Dendritic cell treated with granulocyte-macrophage colony-stimulating factor and Interleukin-4, amounts not matched to agents 40 ng/mL and 50 ng/mL, for 4 days (primary cell): ENCODE measurements around the gene PPM1E.
"Not testable (repeated sequence)": the region's sequence is repeated elsewhere in the genome, so short reads cannot be mapped to it uniquely, and the experiment has no call there.

Experiments used
- H3K27ac Mint-ChIP-seq: one replicate; pipeline ENCODE4 v1.8.0; 2022; ENCODE audit warnings: mild to moderate bottlenecking, mixed read lengths
- H3K27me3 Mint-ChIP-seq: one replicate; pipeline ENCODE4 v1.8.0; 2022; ENCODE audit warnings: mild to moderate bottlenecking, mixed read lengths
- H3K36me3 Mint-ChIP-seq: one replicate; pipeline ENCODE4 v1.8.0; 2022; ENCODE audit warnings: low read depth, mixed read lengths
- H3K4me1 Mint-ChIP-seq: one replicate; pipeline ENCODE4 v1.8.0; 2022; ENCODE audit warnings: low read depth, mixed read lengths
- H3K4me3 Mint-ChIP-seq: one replicate; pipeline ENCODE4 v1.8.0; 2022; ENCODE audit warnings: mild to moderate bottlenecking, moderate library complexity, mixed read lengths
- H3K9me3 Mint-ChIP-seq: one replicate; pipeline ENCODE4 v1.8.0; 2022; ENCODE audit warnings: mixed read lengths
- intact Hi-C: fragments of 100-400 bp; cut with micrococcal nuclease; formaldehyde crosslinking; loops from one replicate; pipeline ENCODE4 v1.15.0; 2022

The PPM1E gene

DNA sequence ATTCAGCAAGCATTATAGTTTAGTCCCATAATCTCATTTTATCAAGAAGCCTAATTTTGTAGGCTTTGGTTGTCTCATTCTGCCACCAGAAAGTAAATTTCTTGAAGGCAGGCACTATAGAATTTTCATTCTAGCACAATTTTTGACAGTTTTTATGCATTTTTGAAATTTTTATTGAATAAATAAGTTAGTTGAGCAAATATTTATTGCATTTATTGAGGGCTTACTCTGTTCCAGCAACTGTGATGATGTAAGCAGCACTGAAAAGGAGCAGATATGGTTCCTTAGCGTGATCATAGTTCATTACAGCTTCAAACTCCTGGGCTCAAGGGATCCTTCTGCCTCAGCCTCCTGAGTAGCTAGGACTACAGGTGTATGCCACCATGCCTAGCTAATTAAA, 34.2 kb downstream of the PPM1E start:
- intact Hi-C loops, result no loop called here
- Mint-ChIP-seq H3K4me3 (no peak overlapping the region), H3K27ac (no peak overlapping the region)

DNA sequence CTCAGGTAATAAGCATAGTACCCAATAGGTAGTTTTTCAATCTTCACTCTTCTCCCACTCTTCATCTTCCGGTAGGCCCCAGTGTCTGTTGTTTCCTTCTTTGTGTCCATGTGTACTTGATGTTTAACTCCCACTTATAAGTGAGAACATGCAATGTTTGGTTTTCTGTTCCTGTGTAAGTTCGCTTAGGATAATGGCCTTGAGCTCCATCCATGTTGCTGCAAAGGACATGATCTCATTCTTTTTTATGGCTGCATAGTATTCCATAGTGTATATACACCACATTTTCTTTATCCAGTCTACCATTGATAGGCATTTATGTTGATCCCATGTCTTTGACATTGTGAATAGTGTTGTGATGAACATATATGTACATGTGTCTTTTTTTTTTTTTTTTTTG, 38.9 kb downstream of the PPM1E start:
- H3K4me3 Mint-ChIP-seq, H3K27ac Mint-ChIP-seq, intact Hi-C loops, H3K9me3 Mint-ChIP-seq, H3K36me3 Mint-ChIP-seq, H3K4me1 Mint-ChIP-seq: not testable (repeated sequence)
- H3K27me3 Mint-ChIP-seq, result peaks cover 17% of the 10 kb centered on the region

More for the DNA sequence above, 34.2 kb downstream of the PPM1E start:
- H3K27me3 Mint-ChIP-seq, result peaks cover 14% of the 10 kb centered on the region
- H3K4me1 Mint-ChIP-seq, result no peaks in the 10 kb centered on the region
- H3K36me3 Mint-ChIP-seq, result no peaks in the 10 kb centered on the region
- H3K9me3 Mint-ChIP-seq, result no peaks in the 10 kb centered on the region

DNA sequence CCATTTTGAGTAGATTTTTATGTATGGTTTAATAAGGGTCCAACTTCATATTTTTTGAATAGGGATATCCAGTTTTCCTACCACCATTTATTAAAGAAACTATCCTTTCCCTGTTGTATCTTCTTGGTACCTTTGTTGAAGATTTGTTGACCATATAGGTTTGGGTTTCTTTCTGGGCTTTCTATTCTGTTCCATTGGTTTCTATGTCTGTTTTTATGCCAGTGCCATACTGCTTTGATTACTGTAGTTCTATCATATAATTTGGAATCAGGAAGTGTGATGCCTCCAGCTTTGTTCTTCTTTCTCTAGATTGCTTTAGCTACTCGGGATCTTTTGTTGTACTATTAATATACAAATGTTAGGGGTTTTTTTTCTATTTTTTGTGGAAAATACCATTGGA, 46.5 kb downstream of the PPM1E start:
- H3K27ac Mint-ChIP-seq, result no peak overlapping the region
- no peaks in the 10 kb centered on the region for H3K36me3 Mint-ChIP-seq
- peaks cover 8% of the 10 kb centered on the region for H3K27me3 Mint-ChIP-seq
- H3K9me3 Mint-ChIP-seq, result peaks cover 9% of the 10 kb centered on the region
- intact Hi-C loops, result no loop called here
- no peak overlapping the region for H3K4me3 Mint-ChIP-seq
- H3K4me1 Mint-ChIP-seq, result no peaks in the 10 kb centered on the region

DNA sequence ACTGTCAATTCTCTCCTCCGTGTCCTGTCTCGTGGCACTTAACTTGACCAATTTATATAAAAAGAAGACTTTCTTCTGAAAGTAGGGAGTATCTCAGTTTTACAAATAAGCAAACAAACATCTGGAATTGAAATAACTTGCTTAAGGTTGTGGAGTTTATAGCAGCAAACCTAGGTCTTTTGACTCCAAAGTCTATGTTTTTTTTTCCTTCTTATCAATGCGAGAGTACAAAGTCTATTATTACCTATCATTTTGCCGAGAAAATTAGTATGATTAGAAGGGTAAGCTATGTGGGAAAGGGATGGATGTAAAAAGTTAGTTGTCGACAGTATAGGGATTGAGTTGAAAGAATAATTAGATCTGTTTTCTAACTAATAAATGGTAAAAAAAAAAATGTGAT, 50.4 kb downstream of the PPM1E start:
- Mint-ChIP-seq H3K27me3 (no peaks in the 10 kb centered on the region), H3K9me3 (peaks cover 9% of the 10 kb centered on the region), H3K27ac (no peak overlapping the region), H3K4me1 (no peaks in the 10 kb centered on the region), H3K4me3 (no peak overlapping the region), H3K36me3 (no peaks in the 10 kb centered on the region)
- intact Hi-C loops, result no loop called here

DNA sequence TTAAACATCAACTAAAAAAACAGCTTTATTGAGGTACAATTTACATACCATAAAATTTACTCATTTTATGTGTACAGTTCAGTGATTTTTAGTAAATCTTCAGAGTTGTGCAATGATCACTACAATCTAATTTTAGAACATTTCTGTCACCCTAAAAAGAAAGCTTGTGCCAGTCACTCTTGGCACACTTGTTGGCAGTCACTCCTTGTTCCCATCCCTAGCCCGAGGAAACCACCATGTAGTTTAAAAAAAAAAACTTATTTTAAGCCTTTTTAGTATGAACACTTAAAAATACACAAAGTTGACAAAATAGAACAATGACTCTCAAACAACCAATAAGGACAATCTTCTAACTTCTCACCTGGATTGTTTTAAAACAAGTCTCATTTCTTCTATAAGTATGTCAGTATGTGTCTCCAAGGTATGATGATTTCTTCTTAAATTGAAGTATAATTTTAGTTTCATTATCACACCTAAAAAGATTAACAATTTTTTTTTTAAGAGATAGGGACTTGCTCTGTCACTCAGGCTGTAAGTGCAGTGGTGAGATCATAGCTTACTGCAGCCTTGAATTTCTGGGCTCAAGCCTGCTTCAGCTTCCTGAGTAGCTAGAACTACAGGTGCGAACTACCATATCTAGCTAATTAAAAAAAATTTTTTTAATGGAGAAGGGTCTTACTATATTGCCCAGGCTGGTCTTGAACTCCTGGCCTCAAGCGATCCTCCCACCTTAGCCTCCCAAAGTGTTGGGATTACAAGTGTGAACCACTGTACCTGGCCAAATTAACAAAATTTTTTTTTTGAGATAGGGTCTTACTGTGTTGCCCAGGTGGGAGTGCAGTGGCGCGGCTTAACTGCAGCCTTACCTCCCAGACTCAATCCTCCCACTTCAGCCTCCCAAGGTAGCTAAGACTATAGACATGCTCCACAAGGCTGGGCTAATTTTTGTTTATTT, 53.2 kb downstream of the PPM1E start:
- Mint-ChIP-seq H3K9me3 (no peaks in the 10 kb centered on the region), H3K4me3 (no peak overlapping the region), H3K27ac (no peak overlapping the region), H3K36me3 (no peaks in the 10 kb centered on the region), H3K4me1 (no peaks in the 10 kb centered on the region), H3K27me3 (no peaks in the 10 kb centered on the region)
- intact Hi-C loops, result no loop called here

DNA sequence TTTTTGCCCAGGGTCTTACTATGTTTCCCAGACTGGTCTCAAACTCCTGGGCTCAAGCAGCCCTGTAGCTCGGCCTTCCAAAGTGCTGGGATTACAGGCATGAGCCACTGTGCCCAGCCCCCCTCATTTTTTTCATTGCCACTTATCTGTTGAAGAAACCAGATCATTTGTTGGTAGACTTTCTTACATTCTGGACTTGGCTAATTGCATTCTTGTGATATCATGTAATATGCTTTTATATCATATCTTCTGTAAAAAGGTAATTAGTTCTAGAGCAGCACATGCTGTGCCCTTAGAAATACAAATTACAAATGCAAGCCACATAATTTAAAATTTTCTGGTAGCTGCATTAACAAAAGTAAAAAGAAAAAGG, 53.9 kb downstream of the PPM1E start:
- intact Hi-C loops, result no loop called here
- Mint-ChIP-seq H3K27me3 (no peaks in the 10 kb centered on the region), H3K4me3 (no peak overlapping the region), H3K27ac (no peak overlapping the region), H3K9me3 (no peaks in the 10 kb centered on the region), H3K4me1 (no peaks in the 10 kb centered on the region), H3K36me3 (no peaks in the 10 kb centered on the region)

DNA sequence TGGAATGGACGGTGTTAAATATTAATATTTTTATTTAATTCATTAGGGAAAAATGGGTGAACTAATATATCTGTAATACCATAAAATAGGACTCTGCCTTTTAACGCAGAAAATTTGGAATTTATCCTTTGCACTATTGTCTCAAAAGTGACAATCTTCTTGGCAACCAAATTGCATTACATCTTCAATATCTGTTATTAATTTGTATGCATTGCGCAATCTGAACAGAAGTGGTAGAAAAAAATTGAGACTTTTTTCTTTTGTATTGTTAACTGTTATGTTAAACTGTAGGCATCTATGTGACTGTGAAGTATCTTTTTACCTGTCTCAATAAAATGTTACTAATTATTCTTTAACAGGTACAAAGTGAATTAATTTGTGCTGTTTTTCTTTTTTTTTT, 55.6 kb downstream of the PPM1E start:
- Mint-ChIP-seq H3K9me3 (no peaks in the 10 kb centered on the region), H3K27ac (no peak overlapping the region), H3K4me3 (no peak overlapping the region), H3K27me3 (no peaks in the 10 kb centered on the region), H3K4me1 (no peaks in the 10 kb centered on the region), H3K36me3 (no peaks in the 10 kb centered on the region)
- intact Hi-C loops, result no loop called here

DNA sequence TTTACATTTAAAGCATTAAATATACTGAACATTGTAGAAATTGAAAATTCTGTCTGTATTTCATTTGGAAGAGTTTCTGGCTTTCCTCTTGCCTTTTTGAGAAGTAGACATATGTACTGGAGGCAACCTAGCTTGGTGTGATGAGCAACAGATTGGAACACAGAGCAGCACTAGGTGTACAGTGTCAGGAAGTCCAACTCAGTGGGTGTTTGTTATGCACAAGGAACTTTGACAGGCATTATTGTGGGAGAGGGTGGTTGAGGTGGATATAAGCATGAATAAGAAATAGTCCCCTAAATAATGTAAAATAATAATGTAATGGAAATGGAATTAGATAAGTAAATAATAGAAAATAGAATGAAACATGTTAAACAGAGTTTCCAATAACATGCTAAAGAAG, 58.1 kb downstream of the PPM1E start:
- Mint-ChIP-seq H3K4me3 (no peak overlapping the region), H3K36me3 (no peaks in the 10 kb centered on the region), H3K9me3 (no peaks in the 10 kb centered on the region), H3K4me1 (no peaks in the 10 kb centered on the region), H3K27me3 (no peaks in the 10 kb centered on the region), H3K27ac (no peak overlapping the region)
- intact Hi-C loops, result no loop called here

DNA sequence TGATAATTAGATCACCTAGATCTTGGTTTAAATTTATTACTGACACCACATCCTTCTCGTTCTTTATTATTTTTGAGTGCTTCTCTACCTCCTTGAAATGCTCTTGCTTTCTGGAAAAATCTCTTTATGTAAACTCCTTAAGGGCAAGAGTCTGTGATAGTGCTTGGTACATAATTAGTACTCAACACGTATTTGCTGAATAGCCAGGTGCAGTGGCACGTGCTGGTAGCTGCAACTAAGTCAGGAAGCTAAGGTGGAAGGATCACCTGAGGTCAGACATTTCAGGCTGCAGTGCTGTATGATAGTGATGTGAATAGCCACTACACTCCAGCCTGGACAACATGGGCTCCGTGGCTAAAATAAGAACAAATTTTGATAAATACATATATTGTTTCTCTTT, 63.0 kb downstream of the PPM1E start:
- intact Hi-C loops, result no loop called here
- Mint-ChIP-seq H3K27ac (no peak overlapping the region), H3K9me3 (no peaks in the 10 kb centered on the region), H3K27me3 (peaks cover 7% of the 10 kb centered on the region), H3K4me1 (no peaks in the 10 kb centered on the region), H3K4me3 (no peak overlapping the region), H3K36me3 (no peaks in the 10 kb centered on the region)

DNA sequence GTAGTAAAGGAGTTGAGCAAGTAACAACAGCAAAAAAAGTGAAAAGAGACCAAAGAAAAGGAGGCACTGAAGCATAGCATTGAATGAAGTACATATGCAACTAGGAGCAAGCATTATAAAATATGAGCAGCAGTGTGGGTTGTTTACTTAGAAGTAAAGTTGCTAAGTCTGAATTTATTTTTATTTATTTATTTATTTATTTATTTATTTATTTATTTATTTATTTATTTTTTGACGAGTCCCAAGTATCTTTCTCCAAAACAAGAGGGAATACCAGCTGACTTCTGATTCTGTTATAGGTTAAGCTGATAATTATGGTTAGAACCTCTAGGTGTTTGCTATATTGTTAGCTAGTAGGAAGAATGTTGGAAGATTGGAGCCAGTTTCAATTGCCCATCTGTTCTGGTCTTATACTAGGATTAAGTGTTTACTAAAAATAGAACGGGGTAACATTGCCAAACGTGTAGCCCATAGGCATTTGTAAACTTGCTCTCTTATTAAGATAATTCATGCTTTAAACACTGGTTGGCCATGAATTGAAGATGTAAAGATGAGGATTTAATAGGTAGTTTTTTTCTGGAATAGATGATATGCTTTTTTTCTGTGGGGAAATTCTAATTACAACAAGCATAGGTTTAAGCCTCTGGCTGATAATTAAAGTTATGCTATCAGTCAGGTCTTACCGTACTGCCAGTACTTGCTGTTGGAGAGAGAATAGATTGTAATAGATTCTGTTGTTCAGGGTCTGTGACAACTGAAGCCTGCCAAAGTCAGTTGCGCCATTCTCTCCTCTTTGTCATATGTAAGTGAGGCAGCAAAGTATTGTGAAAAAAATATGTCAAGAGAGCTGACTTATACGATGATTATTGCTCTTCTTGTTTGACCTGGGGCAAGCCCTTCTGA, 66.7 kb downstream of the PPM1E start:
- Mint-ChIP-seq H3K27ac (no peak overlapping the region), H3K27me3 (peaks cover 12% of the 10 kb centered on the region), H3K4me1 (no peaks in the 10 kb centered on the region), H3K36me3 (no peaks in the 10 kb centered on the region), H3K9me3 (no peaks in the 10 kb centered on the region), H3K4me3 (no peak overlapping the region)
- intact Hi-C loops, result no loop called here

DNA sequence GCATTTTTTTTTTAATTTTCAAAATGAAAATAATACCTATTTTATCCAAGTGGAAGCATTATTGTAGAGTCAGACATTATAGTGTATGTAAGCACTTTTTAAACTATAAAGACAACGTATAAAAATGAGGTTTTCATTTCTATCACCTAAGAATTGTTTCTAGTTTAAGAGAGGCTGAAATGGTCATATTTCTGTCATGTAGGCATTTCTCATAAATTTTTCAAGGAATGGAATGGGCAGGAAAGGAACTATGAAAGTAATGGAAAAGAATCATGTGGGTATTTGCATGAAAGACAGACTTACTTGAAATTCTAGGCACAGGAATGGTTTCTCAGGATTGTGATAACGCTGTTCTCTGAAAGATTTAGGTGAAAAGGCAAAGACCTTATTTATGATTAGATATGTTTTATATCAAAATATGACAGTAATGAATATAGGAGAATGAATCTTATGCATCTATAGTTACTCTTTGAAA, 67.4 kb downstream of the PPM1E start:
- Mint-ChIP-seq H3K4me3 (no peak overlapping the region), H3K27ac (no peak overlapping the region), H3K36me3 (no peaks in the 10 kb centered on the region), H3K9me3 (no peaks in the 10 kb centered on the region), H3K4me1 (no peaks in the 10 kb centered on the region), H3K27me3 (peaks cover 12% of the 10 kb centered on the region)
- intact Hi-C loops, result no loop called here

DNA sequence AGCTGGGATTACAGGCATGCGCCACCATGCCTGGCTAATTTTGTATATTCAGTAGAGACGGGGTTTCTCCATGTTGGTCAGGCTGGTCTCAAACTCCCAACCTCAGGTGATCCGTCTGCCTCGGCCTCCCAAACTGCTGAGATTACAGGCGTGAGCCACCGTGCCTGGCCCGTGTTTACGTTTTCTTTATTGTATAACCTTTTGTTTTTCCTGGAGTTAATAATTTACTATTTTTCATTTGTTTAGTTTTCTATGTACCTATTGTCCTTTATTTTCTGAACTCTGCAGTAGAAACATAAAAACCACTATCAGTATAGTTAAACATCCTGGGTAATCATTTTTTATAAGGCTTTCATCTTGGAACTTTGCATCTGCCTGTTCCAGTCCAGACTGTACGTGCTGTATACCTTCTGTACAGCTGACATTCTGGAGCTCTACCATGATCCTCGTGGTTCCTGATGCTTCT, 73.6 kb downstream of the PPM1E start:
- H3K27me3 Mint-ChIP-seq, result peaks cover 12% of the 10 kb centered on the region
- H3K4me3 Mint-ChIP-seq, result no peak overlapping the region
- no peaks in the 10 kb centered on the region for H3K36me3 Mint-ChIP-seq
- no peak overlapping the region for H3K27ac Mint-ChIP-seq
- no peaks in the 10 kb centered on the region for H3K4me1 Mint-ChIP-seq
- no peaks in the 10 kb centered on the region for H3K9me3 Mint-ChIP-seq
- intact Hi-C loops, result no loop called here

DNA sequence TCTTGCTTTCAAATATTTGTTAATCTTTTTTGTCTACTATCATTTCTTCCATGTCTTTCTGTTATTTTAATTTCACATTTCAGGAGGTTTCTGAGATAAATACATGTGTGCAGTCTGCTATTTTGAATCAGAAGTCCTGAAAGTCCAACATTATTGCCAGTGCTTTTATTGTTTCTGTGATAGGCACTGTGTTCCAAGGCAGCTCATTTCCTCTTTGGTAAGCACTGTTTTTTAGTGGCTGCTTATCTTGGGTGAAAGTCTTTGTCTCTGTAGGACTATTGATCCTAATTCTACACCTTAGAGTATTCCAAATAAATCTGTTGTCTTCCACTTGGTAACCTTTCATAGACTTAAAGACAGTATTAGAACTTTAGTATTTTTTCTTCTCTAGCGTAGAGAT, 76.1 kb downstream of the PPM1E start:
- Mint-ChIP-seq H3K4me1 (no peaks in the 10 kb centered on the region), H3K4me3 (no peak overlapping the region), H3K9me3 (no peaks in the 10 kb centered on the region), H3K27me3 (peaks cover 13% of the 10 kb centered on the region), H3K27ac (no peak overlapping the region), H3K36me3 (no peaks in the 10 kb centered on the region)
- intact Hi-C loops, result no loop called here

DNA sequence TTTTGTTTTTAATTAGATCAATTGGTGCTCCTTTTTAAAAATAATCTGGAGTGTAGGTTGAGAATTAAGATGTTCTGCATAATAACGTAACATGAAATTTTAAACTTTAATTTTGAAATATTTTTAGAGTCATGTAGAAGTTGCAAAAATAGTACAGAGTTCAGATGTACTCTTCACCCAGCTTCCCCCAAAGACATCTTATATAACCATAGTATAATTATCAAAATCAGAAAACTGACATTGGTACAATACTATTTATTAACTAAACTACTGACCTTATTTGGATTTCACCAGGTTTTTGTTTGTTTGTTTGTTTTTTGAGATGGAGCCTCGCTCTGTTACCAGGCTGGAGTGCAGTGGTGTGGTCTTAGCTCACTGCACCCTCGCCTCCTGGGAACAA, 76.9 kb downstream of the PPM1E start:
- intact Hi-C loops, result no loop called here
- Mint-ChIP-seq H3K36me3 (no peaks in the 10 kb centered on the region), H3K4me1 (no peaks in the 10 kb centered on the region), H3K9me3 (no peaks in the 10 kb centered on the region), H3K4me3 (no peak overlapping the region), H3K27me3 (peaks cover 13% of the 10 kb centered on the region), H3K27ac (no peak overlapping the region)
